Measurements from ENCODE around the gene THG1L.

The THG1L gene

DNA sequence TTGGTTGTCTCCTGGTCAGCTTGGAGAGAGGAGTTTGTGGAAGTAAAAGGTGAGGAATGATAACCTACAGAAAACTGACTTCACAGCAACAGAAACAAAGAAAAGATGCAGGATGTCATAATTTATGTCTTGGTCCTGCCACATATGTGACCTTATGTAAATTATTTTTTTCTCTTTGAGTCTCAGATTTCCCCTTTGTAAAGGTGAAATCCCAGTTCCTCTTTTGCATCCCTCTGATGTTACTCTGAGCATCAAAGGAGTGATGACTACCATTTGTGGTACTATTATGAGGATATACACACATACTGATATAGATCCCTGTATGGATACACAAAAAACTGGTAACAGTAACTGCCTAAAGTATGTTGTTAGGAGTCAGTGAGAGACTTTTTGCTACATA, 1.4 kb upstream of the THG1L start:
- no peak for DNase-seq

GRCh38 chr5:157730900-157731271, 334 bp upstream of the THG1L start:
- DNase-seq = no peak

DNA sequence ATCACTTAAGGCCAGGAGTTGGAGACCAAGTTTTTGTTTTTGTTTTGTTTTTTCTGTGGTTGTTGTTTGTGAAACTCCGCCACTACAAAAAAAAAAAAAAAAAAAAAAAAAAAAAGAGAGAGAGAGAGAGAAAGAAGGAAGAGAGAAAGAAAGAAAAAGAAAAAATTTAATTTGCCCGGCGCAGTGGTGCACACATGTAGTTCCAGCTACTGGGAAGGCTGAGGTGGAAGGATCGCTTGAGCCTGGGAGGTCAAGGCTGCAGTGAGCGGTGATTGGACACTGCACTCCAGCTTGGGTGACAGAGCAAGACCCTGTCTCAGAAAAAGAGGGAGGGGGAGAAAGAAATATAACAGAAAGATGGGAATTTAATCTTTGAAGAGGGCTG, 902 bp downstream of the THG1L start:
- DNase-seq = no peak

- no peak for DNase-seq
Observed at GRCh38 chr5:157732596-157733262, 1.5 kb downstream of the THG1L start.

DNA sequence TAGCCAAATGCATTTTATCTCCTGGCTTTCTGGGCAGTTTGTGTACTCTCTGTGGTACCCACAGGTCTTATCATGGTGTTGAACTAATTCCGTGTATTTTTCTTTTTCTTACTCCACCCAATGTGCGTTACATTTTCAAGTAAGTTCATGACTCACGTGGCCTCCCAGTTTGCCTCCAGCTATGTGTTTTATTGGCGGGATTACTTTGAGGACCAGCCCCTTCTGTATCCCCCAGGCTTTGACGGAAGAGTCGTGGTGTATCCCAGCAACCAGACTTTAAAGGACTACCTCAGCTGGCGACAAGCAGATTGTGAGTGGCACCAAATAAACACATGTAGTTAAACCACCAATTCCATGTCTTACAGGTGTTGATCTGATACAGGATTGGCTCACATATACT, 3.2 kb downstream of the THG1L start:
- DNase-seq = no peak

DNA sequence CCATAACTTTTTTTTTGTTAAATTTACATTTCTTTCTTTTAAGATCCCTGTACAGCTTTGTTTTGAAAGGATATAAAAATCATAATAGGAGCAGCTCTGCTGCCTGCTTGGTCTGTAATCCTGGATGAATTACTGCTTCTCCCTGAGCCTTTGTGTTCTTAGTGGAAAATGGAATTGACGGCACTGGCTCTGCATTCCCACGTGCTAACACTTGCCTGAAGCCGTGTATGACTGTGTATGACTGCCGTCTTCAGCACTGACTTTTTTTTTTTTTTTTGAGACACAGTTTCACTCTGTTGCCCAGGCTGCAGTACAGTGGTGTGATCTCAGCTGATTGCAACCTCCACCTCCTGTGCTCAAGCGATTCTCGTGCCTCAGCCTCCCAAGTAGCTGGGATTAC, 4.8 kb downstream of the THG1L start:
- no peak for DNase-seq

DNA sequence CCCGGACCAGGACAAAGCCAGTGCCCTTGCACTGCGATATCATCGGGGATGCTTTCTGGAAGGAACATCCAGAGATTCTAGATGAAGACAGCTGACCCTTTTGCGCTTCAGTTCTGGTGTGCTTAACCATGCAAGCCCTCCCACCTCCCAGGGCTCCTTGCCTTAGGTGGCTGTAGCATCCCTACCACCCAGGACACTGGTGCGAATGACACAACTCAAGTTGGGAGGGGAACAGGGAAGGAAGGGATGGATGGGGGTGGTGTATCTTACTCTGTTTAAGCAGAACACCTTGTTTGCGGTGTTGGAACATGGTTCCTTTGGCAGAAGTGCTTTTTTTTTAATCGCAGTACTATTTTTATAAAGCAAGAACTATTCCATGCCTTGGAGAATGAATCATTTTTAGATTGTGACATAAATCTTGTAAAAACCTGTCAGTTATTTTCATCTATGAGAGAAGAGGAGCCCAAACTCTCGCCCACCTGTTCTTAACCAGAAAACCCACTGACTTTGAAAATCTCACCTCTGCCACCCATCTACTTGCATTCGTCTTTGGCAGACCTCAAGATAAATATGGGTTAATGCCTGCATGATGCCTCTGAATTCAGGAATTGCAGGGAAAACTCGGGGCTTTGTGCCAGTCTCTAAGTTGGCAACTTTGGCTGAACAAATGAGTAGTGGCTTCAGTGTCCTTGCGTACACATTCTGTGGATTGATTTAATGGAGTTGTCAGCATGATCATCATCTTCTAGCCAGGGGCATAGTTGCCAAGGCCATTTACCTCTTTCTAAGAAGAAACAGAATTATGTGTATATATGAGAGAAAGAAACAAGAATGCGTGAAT, 8.4 kb downstream of the THG1L start:
- no peak for DNase-seq

DNA sequence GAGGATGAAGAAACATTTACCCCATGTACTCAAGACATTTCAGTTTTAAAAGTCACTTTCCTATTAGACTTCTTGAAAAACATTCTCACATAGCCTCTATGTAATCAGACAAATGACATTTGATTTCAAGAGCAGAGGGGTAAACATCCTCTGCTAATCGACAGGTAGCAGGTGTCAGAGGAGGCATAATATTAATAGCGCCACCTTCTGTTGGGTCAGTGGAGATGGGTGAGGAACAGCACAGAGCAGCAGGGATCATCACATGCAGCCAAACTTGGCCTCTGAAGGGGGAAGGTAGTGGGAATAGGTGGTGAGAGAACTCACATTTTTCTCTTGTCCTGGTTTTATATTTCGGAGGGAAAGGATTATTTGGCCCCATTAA, 9.0 kb downstream of the THG1L start:
- DNase-seq = no peak

- no peak for DNase-seq
Observed at GRCh38 chr5:157741131-157741530, 9.9 kb downstream of the THG1L start.

- peak; percentile 68 for DNase-seq
Observed at GRCh38 chr5:157743163-157744050, 12.2 kb downstream of the THG1L start, which contains the start of gene LSM11. TSS of gene LSM11 (plus strand) at chr5:157743712. CDS start at chr5:157743751, 39 bp downstream.

GRCh38 chr5:157744051-157745011, 13.1 kb downstream of the THG1L start:
- DNase-seq = no peak

GRCh38 chr5:157745041-157745456, 13.8 kb downstream of the THG1L start:
- DNase-seq = no peak

- no peak for DNase-seq
Observed at GRCh38 chr5:157747173-157747740, 16.0 kb downstream of the THG1L start.

GRCh38 chr5:157747766-157748700, 16.8 kb downstream of the THG1L start:
- DNase-seq = no peak

DNA sequence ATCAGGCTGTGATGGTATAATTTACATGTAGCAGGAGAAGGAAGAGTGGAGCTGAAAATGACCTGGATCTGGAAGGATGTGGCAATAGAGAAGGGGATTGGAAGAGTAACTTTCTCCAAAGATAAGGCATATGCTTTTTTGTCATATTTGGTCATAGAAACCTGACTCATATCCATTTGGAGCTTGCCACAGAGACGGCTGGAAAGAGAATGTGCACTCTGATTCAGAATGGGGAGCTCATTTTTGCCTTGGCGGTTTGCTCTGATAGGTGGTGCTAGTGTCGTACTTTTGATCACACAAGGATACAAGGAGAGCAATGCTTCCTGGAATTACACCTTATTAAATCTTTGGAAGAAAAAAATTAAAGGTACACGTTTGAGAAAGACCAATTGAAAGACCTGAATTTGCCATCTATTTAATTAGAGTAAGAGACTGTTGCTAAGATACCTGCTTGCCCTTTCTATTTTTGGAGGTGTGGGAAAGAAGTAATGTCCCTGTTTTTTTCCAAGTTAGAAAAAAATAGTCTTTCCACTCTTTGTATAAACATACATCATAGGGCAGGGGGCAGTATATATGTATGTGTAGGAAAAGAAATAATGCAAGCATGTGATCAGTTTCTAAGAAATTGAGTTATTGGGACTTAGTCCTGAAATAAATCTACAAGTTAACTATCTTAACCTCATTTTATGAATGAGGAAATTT, 17.7 kb downstream of the THG1L start:
- DNase-seq = no peak

- no peak for DNase-seq
Observed at GRCh38 chr5:157749462-157749799, 18.2 kb downstream of the THG1L start.

DNA sequence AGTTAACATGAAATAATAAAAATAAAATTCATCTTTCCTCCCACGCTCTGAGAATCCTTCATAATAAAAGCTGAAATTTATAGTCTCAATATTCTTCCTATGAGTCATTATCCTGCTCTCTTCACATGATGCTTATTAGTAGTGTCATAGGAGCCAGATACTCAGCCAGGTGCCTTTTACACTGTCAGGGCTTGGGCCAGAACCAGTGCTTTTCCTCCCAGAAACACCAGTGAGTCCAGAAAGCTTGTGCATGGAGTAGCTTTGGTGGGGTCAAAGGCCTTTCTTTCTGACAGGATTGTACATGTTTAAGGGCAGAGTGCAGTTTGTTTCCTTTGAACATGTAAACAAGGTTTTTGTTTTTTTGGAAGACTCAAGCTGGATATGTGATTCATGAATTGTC, 19.1 kb downstream of the THG1L start:
- DNase-seq = no peak

DNA sequence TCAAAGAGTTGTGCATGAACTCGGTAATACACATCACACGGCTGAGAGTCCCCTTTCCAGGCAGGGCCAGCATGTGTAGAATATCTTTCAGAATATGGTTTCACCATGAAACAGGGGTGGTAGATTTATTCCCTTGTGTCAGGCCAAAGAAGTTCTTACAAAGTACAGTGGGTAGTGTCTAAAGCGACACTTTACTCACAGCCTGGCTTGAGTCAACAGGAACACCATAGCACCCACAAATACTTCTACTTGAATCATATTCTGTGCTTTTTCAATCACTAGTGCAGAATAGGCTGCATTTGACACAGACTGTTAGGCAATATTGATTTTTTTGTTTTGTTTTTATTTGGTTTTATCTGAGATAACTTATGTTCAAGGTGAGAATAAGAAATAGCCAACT, 24.9 kb downstream of the THG1L start:
- DNase-seq = no peak

DNA sequence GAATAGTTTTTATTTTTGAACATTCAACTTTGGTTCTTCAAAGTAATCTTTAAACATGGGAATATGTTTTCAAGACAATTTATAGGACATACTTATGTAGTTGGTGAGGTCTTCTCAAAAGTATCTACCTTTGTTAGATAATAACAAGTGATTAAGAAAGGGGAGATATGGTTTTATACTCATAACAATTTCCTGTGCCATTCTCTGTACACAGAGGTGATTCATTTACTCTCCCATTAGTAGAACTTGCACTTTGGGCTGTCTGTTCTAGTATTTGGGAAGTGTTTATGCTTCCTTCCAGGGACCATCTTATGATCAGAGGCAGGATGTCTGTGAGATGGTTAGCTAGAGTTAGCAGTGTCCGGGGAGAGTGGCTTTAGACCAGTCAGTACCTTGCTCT, 27.5 kb downstream of the THG1L start:
- no peak for DNase-seq

Data from MV-4-11 (cell line).